VCaP (cell line): ENCODE data around the gene TADA2B.
A peak's percentile ranks its signal among the peaks of the same experiment; 100 is the strongest.

Experiments used
- H3K27ac ChIP-seq: fragments of 450-650 bp; 2 replicates; pipeline ENCODE4 v1.5.1; 2017
- CTCF ChIP-seq: fragments of 450-650 bp; conservative IDR thresholded peaks from 2 replicates; pipeline ENCODE4 v1.5.1; 2017; ENCODE audit warnings: mild to moderate bottlenecking, moderate library complexity

The TADA2B gene

GRCh38 chr4:7046971-7047370 is 3.8 kb downstream of the TADA2B start:
- no peak for TF ChIP-seq CTCF
- H3K27ac ChIP-seq, result no peak overlapping the region

GRCh38 chr4:7048642-7049041 is 5.5 kb downstream of the TADA2B start:
- H3K27ac ChIP-seq, result no peak overlapping the region
- no peak for TF ChIP-seq CTCF

- H3K27ac ChIP-seq, result peak overlapping the region; percentile 81
- TF ChIP-seq CTCF, result no peak
These were observed 6.1 kb downstream of the TADA2B start for GRCh38 chr4:7049295-7049694.

- no peak for TF ChIP-seq CTCF
- peak overlapping the region; percentile 81 for H3K27ac ChIP-seq
These were observed 6.6 kb downstream of the TADA2B start for GRCh38 chr4:7049739-7050138.

GRCh38 chr4:7050481-7051143 is 7.4 kb downstream of the TADA2B start:
- TF ChIP-seq CTCF, result no peak
- peak overlapping the region; percentile 81 for H3K27ac ChIP-seq

GRCh38 chr4:7051144-7051495 is 7.9 kb downstream of the TADA2B start:
- TF ChIP-seq CTCF, result no peak
- peak overlapping the region; percentile 81 for H3K27ac ChIP-seq

GRCh38 chr4:7051905-7052304 is 8.7 kb downstream of the TADA2B start:
- peak overlapping the region; percentile 81 for H3K27ac ChIP-seq

More at GRCh38 chr4:7051905-7052304, 8.7 kb downstream of the TADA2B start:
- no peak for TF ChIP-seq CTCF
